Activated CD8-positive, alpha-beta T cell treated with anti-CD3 and anti-CD28 coated beads for 36 hours (primary cell): ENCODE results near the gene KIN. TPM values are rescaled to one million over a fixed set of nuclear protein-coding genes. Genes with fewer than 3 reads are reported as not detected.

ENCODE experiments used
- ATAC-seq: fragments of 200-7000 bp; cut with Tn5 transposase; one replicate; pipeline ENCODE4 v1.10.0; 2021; ENCODE audit warnings: mild to moderate bottlenecking, moderate library complexity
- CTCF ChIA-PET: fragments of 350-600 bp; sonication (Branson Sonifier 250); formaldehyde crosslinking; loops from one replicate; lab custom pipeline; 2021; ENCODE audit warnings: antibody characterized with exemption; lab: Charles Lee
- POLR2A ChIA-PET: fragments of 350-600 bp; sonication (Branson Sonifier 250); formaldehyde crosslinking; loops from one replicate; lab custom pipeline; 2021; ENCODE audit warnings: antibody characterized with exemption; lab: Charles Lee
- DNase-seq: peaks from one replicate; pipeline ENCODE4 v3.0.0-alpha.2; 2020
- H3K27ac Mint-ChIP-seq: one replicate; pipeline ENCODE4 v1.8.0; 2021; ENCODE audit warnings: mild to moderate bottlenecking, mixed read lengths
- H3K27me3 Mint-ChIP-seq: one replicate; pipeline ENCODE4 v1.8.0; 2021; ENCODE audit warnings: mixed read lengths
- H3K36me3 Mint-ChIP-seq: one replicate; pipeline ENCODE4 v1.8.0; 2021; ENCODE audit warnings: low read depth, mixed read lengths
- H3K4me1 Mint-ChIP-seq: one replicate; pipeline ENCODE4 v1.8.0; 2021; ENCODE audit warnings: low read depth, mixed read lengths
- H3K4me3 Mint-ChIP-seq: one replicate; pipeline ENCODE4 v1.8.0; 2021; ENCODE audit warnings: mild to moderate bottlenecking, moderate library complexity, mixed read lengths
- H3K9me3 Mint-ChIP-seq: one replicate; pipeline ENCODE4 v1.8.0; 2021; ENCODE audit warnings: mixed read lengths
- intact Hi-C: fragments of 100-400 bp; cut with micrococcal nuclease; formaldehyde crosslinking; loops from one replicate; pipeline ENCODE4 v1.10.0; 2022
- total RNA-seq, 2 experiments: library from RNA; stranded (reverse); gene quantifications; one replicate each; pipeline ENCODE4 v1.2.3, GENCODE V29; 2021
- TF ChIP-seq, protein P1 (sequence below): fragments of 200-600 bp; IDR thresholded peaks from one replicate; pipeline ENCODE4 v1.8.0; 2022; ENCODE audit warnings: antibody characterized with exemption, mild to moderate bottlenecking

The KIN gene
- total RNA-seq, 2 experiments from 2014 or later, result 10.7 to 12.6 TPM

DNA sequence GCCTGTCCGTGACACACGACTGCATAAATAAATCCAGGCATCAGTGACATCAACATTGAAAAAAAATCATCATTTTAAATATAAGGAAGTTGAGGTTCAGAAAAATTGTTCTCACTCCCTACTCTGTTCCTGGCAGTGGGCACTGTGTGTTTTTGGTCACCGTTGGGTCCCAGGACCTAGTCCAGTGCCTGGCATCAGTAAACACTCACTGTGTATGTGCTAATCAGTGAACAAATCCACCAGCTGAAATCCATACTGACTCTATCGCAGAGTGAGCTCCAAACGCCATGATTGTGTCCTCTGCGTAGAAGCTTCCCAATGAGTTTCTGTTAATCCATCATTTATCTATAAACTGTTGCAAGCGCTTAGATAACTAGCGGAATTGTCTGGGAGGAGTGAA, 43.5 kb downstream of the KIN start:
- Mint-ChIP-seq H3K9me3 (no peaks in the 10 kb centered on the region), H3K4me3 (no peak overlapping the region), H3K36me3 (no peaks in the 10 kb centered on the region), H3K4me1 (no peaks in the 10 kb centered on the region), H3K27ac (no peak overlapping the region), H3K27me3 (no peaks in the 10 kb centered on the region)
- ChIA-PET CTCF (no interaction called here), POLR2A (no interaction called here)
- intact Hi-C loops, result no loop called here
- TF ChIP-seq, protein P1, sequence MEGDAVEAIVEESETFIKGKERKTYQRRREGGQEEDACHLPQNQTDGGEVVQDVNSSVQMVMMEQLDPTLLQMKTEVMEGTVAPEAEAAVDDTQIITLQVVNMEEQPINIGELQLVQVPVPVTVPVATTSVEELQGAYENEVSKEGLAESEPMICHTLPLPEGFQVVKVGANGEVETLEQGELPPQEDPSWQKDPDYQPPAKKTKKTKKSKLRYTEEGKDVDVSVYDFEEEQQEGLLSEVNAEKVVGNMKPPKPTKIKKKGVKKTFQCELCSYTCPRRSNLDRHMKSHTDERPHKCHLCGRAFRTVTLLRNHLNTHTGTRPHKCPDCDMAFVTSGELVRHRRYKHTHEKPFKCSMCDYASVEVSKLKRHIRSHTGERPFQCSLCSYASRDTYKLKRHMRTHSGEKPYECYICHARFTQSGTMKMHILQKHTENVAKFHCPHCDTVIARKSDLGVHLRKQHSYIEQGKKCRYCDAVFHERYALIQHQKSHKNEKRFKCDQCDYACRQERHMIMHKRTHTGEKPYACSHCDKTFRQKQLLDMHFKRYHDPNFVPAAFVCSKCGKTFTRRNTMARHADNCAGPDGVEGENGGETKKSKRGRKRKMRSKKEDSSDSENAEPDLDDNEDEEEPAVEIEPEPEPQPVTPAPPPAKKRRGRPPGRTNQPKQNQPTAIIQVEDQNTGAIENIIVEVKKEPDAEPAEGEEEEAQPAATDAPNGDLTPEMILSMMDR, result no peak
- no peak for DNase-seq
- no peak for ATAC-seq

DNA sequence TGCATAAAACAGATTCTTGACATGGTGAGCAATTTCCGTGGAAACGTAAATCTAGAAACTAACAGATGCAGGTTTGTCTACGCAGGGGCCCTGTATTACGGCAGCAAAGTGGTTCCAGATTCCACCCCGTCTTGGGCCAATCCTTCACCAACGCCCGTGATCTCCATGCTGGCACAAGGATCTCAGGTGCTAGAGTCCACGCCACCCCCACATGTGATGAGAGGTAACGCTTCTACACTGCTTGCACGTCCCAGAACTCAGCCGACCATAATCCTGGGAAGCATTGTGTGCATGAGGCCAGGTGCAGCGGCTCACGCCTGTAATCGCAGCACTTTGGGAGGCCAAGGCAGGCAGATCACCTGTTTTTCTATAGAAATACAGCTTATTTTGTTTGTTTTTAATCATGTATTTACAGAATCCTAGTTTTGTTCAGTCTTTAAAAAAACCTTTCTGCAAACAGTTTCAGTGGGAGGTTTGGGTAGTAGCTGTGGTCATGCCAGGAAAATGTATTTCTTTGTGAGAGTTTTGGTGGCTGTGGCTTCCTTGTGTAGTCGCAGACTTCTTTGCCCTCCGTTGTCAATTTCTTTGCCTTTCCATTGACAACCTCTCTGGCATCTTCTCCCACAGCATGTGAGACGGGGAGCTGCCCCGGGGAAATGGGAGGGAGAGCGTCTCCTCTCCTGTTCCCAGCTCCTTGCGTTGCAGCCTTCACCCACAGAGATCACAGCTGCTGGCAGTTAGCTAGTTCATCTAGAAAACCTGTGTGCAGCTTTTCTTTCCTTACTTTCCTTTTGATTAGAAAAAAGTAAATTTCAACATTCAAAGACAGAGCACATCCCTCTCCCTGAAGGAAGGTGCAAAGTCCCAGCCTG, 49.0 kb downstream of the KIN start:
- CTCF ChIA-PET, result interaction anchor here (2.0 kb wide), 1 partner anchor 52 kb away, joined by 6 read pairs; no protein-coding TSS in a partner anchor
- intact Hi-C loops, result no loop called here
- no peaks in the 10 kb centered on the region for H3K36me3 Mint-ChIP-seq
- DNase-seq (no peak), ATAC-seq (no peak)
- POLR2A ChIA-PET, result no interaction called here
- H3K4me3 Mint-ChIP-seq, result no peak overlapping the region
- H3K27me3 Mint-ChIP-seq, result no peaks in the 10 kb centered on the region
- no peaks in the 10 kb centered on the region for H3K9me3 Mint-ChIP-seq
- H3K27ac Mint-ChIP-seq, result no peak overlapping the region
- no peaks in the 10 kb centered on the region for H3K4me1 Mint-ChIP-seq
- TF ChIP-seq, protein P1, result no peak

DNA sequence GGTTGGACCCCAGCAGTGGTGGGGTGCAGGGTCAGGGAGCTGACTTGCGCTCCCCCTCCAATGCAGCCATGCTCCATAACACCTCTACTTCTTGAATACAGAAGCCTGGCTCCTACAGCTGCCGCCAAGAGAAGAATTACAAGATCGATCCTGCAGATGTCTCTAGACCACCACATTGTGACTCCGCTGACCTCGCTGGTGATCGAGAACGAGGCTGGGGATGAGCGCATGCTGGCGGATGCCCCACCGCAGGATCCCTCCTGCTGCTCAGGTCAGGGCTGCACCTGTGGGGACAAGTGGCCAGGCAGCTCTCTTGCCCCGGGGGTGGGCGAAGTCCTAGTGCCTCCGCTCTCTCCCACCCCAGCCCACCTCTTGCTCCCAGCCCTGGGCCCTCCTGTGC, 53.0 kb downstream of the KIN start:
- no peaks in the 10 kb centered on the region for H3K9me3 Mint-ChIP-seq
- peaks cover 8% of the 10 kb centered on the region for H3K27me3 Mint-ChIP-seq
- no peaks in the 10 kb centered on the region for H3K36me3 Mint-ChIP-seq
- H3K4me1 Mint-ChIP-seq, result no peaks in the 10 kb centered on the region
- ATAC-seq, result no peak
- CTCF ChIA-PET, result no interaction called here
- POLR2A ChIA-PET, result no interaction called here
- no peak for DNase-seq
- intact Hi-C loops, result no loop called here
- H3K27ac Mint-ChIP-seq, result no peak overlapping the region
- no peak overlapping the region for H3K4me3 Mint-ChIP-seq
- TF ChIP-seq, protein P1, result no peak

DNA sequence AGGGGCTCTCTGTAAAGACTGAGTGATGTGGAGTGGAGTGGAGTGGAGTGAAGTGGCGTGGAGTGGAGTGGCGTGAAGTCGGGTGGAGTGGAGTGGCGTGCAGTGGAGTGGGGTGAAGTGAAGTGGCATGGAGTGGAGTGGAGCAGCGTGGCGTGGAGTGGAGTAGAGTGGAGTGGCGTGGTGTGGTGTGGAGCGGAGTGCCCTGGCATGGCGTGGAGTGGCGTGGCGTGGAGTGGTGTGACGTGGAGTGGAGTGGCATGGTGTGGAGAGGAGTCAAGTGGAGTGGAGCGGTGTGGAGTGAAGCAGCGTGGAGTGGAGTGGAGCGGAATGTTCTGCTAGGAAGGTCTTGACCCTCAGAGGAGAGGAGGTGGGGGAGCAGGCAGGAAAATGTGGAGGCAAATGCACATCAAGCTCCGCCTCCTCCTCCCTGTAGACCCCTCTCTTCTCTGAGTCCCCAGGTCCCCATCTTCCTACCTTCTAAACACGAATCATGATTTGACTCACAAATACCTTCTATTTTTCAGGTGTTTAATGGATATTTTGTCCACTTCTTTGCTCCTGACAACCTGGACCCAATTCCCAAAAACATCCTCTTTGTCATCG, 64.8 kb downstream of the KIN start:
- H3K27ac Mint-ChIP-seq, result no peak overlapping the region
- no peaks in the 10 kb centered on the region for H3K4me1 Mint-ChIP-seq
- no peaks in the 10 kb centered on the region for H3K9me3 Mint-ChIP-seq
- POLR2A ChIA-PET, result no interaction called here
- TF ChIP-seq, protein P1, result no peak
- intact Hi-C loops, result no loop called here
- H3K36me3 Mint-ChIP-seq, result no peaks in the 10 kb centered on the region
- ATAC-seq, result no peak
- peaks cover 9% of the 10 kb centered on the region for H3K27me3 Mint-ChIP-seq
- CTCF ChIA-PET, result interaction anchor here (1.3 kb wide), 1 partner anchor 36 kb away, joined by 3 read pairs; no protein-coding TSS in a partner anchor
- H3K4me3 Mint-ChIP-seq, result no peak overlapping the region
- DNase-seq, result no peak

DNA sequence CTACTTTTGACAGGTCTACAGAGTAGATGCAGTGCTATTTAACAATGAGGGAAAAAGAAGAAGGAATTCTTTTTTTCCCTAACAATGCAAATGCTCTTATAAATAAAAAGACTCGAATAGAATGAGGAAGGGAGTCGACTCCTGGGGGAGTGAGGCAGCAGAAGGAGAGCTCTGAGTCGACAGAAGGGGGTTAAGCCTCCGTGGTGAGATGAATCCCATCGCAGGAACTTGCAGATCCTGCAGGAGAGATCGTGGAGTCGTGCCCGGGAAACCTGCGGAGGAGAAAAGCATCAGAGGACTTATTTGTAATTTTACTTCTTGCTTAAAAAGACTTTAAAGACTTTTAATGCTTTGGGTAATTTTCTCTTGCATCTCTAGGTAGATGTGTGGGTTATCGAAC, 67.3 kb downstream of the KIN start:
- Mint-ChIP-seq H3K4me1 (no peaks in the 10 kb centered on the region), H3K4me3 (no peak overlapping the region), H3K9me3 (no peaks in the 10 kb centered on the region), H3K27ac (no peak overlapping the region), H3K36me3 (no peaks in the 10 kb centered on the region), H3K27me3 (peaks cover 9% of the 10 kb centered on the region)
- DNase-seq (no peak), ATAC-seq (no peak)
- intact Hi-C loops, result no loop called here
- CTCF ChIA-PET, result interaction anchor here (1.7 kb wide), 1 partner anchor 34 kb away, joined by 4 read pairs; no protein-coding TSS in a partner anchor
- POLR2A ChIA-PET, result interaction anchor here (0.6 kb wide), 2 partner anchors 25 to 118 kb away, joined by 3 to 4 read pairs; no protein-coding TSS in a partner anchor
- TF ChIP-seq, protein P1, result no peak
